HTERT RPE-1 (cell line): ENCODE results near the gene UQCC5.

Source experiments
- in situ Hi-C: fragments of 300-500 bp; cut with MboI; formaldehyde crosslinking; loops from 4 replicates; pipeline ENCODE4 v1.14.3; 2020; ENCODE audit warnings: low sequenced_read_pairs

Gene UQCC5, protein sequence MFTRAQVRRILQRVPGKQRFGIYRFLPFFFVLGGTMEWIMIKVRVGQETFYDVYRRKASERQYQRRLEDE

DNA sequence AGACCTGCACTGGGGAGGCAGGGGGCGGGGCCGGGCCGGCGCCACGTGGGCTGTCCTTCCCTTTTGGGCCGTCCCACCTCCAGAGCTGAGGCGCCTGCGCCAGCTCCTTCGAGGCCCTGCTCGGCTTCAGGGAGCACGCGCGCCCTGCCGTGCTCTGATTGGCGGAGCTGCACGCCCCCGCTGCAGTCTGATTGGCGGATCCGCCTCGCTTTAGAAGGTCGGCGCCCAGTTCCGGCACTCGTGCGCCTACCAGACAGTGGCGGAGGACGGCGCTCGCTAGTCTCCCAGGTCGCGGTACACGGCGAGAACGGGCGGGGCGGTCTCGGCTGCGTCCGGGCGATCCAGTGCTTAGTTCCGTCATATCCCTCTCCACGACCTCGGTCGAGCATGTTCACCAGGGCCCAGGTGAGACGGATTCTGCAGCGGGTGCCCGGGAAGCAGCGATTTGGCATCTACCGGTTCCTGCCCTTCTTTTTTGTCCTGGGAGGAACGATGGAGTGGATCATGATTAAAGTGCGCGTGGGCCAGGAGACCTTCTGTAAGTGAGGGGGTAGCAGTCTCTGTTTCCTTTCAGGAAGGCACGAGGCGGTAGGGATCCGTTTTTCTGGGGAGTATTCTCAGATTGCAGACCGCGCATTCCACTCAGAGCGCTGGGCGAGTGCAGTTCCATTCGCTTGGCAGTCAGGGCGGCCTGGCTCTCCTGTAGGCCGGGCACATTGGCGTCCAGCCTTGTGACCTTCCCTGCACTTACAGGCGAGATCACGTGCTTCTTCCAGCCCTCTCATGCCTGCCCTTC is at the start of gene UQCC5:
UQCC5 (plus strand) TSS at position 237 of the 796 bp plus-strand sequence; CDS start at position 388, 151 bp downstream.
- in situ Hi-C loops, result no loop called here

DNA sequence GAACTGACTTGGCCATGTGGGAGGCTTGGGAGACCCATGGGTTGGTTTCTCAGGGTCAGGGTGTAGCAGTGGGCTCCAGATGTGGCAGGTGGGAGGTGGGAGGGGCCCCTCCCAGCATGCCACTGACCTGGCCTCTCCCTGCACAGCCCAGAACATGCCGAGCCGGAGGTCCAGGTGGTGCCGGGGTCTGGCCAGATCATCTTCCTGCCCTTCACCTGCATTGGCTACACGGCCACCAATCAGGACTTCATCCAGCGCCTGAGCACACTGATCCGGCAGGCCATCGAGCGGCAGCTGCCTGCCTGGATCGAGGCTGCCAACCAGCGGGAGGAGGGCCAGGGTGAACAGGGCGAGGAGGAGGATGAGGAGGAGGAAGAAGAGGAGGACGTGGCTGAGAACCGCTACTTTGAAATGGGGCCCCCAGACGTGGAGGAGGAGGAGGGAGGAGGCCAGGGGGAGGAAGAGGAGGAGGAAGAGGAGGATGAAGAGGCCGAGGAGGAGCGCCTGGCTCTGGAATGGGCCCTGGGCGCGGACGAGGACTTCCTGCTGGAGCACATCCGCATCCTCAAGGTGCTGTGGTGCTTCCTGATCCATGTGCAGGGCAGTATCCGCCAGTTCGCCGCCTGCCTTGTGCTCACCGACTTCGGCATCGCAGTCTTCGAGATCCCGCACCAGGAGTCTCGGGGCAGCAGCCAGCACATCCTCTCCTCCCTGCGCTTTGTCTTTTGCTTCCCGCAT is 49.2 kb upstream of the UQCC5 start:
- in situ Hi-C loops, result no loop called here

DNA sequence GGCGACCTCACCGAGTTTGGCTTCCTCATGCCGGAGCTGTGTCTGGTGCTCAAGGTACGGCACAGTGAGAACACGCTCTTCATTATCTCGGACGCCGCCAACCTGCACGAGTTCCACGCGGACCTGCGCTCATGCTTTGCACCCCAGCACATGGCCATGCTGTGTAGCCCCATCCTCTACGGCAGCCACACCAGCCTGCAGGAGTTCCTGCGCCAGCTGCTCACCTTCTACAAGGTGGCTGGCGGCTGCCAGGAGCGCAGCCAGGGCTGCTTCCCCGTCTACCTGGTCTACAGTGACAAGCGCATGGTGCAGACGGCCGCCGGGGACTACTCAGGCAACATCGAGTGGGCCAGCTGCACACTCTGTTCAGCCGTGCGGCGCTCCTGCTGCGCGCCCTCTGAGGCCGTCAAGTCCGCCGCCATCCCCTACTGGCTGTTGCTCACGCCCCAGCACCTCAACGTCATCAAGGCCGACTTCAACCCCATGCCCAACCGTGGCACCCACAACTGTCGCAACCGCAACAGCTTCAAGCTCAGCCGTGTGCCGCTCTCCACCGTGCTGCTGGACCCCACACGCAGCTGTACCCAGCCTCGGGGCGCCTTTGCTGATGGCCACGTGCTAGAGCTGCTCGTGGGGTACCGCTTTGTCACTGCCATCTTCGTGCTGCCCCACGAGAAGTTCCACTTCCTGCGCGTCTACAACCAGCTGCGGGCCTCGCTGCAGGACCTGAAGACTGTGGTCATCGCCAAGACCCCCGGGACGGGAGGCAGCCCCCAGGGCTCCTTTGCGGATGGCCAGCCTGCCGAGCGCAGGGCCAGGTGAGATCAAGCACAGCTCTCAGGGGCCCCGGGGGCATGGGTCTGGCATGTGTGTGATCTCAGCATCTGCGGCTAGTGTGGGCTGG is 48.4 kb upstream of the UQCC5 start:
- in situ Hi-C loops, result no loop called here

DNA sequence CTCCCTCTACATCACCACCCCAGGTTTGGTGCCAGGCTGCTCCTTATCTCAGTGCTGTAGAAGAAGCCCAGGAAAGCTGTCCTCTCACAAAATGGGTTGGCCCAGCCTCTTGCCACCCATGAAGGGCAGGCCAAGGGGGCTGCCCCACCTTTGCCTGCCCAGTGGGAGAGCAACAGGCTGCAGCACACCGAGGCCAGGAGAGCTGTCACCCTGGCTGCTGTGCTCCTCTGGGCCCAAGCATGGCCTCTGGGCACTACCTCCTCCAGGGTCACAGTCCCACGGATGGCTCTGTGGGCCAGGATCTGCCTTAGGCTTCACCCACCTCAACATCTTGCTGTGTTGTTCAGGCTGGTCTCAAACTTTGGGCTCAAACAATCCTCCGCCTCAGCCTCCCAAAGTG is 47.7 kb upstream of the UQCC5 start:
- in situ Hi-C loops, result no loop called here

GRCh38 chr3:52489453-52489852 is 47.0 kb upstream of the UQCC5 start:
- in situ Hi-C loops, result no loop called here

GRCh38 chr3:52490035-52490938 is 46.1 kb upstream of the UQCC5 start:
- in situ Hi-C loops, result no loop called here

DNA sequence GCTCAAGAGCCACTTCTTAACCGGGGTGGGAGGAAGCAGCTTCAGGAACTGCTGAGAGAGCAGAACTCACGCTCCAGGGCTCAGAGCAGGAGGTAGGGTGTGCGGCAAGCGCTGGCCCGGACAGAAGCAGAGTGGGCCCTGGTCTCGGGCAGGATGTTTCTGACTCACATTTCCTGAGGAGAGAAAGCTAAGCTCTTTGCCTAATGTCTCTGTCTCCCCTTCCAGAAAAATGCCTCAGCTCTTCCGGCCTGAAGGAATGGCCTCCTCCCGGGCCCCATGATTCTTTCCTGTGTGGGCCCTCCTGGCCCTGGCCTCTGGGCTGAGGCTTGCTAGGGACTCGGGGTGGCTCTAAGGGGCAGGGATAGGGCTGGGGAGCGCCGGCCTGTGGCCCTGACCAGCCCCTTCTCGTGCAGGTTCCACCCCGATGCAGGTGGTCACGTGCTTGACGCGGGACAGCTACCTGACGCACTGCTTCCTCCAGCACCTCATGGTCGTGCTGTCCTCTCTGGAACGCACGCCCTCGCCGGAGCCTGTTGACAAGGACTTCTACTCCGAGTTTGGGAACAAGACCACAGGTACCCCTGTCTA is 45.4 kb upstream of the UQCC5 start:
- in situ Hi-C loops, result no loop called here

- in situ Hi-C loops, result no loop called here
Measured at GRCh38 chr3:52492059-52492458, 44.3 kb upstream of the UQCC5 start.

- in situ Hi-C loops, result no loop called here
Measured at GRCh38 chr3:52493232-52494017, 43.0 kb upstream of the UQCC5 start.

- in situ Hi-C loops, result no loop called here
Measured at GRCh38 chr3:52494445-52494844, 42.0 kb upstream of the UQCC5 start.

DNA sequence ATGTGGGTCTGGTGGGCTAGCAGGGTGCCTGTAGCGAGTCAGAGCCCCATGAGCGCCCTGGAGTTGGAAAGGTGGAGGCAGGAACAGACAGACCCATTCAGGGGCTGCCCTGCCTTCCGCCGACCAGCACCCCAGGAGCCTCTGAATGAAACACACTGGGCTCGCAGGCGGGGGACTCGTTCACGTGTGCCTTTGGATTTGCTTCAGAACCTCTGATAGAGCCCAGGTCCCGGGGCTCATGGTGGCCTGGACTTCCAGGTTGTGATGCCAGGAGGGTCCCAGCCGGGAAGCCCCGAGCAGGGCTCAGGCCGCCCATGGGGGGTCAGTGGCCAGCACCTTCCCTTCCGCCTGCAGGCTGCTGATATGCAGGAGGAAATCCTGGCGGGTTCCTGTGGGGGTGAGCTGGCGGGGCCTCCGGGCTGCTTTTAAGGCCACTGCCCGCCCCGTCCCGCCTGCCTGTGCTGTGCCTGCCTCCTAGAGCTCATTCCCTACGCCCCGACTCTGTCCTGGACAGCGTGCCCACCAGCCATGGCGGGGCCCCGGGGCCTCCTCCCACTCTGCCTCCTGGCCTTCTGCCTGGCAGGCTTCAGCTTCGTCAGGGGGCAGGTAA is 41.4 kb upstream of the UQCC5 start, which contains the start of gene STAB1:
STAB1 (plus strand) TSS at position 453 of the 610 bp plus-strand sequence; CDS start at position 529, 76 bp downstream.
- in situ Hi-C loops, result no loop called here

DNA sequence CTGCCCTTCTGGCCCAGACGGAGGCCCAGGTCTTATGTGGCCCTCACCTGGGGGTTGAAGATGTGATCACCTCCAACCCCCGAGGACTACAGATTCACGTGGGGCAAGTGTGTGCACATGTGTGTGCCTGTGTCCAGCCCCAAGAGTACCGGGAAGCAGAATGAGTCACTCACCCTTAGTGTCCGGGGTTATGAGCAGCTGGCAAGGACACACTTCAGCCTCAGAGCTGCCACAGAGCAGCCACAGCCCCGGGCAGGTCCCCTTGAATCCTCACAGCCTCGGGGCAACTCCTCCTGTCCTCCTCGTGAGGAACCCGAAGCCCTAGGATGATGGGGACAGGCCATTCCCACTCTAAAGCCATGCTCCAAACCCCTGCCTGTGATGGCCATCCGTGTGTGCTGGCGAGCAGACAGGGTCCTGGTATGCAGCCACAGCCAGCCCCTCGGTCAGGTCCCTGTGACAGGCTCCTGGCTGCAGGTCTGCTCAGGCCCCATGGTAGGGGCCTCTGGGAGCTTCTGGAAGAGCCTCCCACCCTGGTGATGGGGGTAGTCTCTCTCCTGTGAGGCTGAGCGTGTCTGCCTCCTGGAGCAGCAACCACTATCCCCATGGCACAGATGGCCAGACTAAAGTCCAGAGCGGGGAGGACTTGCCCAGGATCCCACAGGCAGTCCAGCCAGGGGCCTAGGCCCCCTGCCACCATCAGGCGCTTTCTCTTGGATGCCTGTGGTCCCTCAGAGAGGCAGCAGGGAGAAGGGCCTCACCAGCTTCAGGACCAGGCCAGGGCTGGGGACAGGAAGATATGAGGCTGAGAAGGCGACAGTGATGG is 40.4 kb upstream of the UQCC5 start:
- in situ Hi-C loops, result no loop called here

GRCh38 chr3:52498137-52499054 is 38.0 kb upstream of the UQCC5 start:
- in situ Hi-C loops, result no loop called here

DNA sequence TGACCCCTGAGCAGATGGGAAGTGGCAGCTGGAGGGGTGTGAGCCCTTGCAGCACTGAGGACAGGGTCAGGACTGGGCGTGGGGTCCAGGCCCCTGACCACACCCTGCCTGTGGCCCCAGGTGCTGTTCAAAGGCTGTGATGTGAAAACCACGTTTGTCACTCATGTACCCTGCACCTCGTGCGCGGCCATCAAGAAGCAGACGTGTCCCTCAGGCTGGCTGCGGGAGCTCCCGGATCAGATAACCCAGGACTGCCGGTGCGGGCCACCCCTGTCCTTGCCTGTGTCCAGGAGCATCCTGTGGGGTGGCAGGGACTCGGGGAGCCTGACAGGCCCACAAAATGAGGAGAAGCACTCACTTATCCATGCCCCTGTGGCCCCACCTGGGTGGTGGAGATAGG is 35.4 kb upstream of the UQCC5 start:
- in situ Hi-C loops, result no loop called here

DNA sequence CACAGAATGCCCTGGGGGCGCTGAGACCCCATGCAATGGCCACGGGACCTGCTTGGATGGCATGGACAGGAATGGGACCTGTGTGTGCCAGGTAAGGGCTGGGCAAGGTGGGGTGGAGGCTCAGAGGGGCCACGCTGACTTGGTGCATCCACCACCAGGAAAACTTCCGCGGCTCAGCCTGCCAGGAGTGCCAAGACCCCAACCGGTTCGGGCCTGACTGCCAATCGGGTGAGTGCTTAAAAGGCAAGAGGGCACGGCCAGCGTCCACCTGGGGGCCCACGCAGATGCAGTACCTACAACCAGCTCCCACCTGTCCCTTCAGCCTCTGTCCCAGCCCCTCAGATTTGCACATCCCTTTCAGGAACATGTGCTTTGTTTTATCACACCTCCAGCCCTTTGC is 34.4 kb upstream of the UQCC5 start:
- in situ Hi-C loops, result no loop called here

DNA sequence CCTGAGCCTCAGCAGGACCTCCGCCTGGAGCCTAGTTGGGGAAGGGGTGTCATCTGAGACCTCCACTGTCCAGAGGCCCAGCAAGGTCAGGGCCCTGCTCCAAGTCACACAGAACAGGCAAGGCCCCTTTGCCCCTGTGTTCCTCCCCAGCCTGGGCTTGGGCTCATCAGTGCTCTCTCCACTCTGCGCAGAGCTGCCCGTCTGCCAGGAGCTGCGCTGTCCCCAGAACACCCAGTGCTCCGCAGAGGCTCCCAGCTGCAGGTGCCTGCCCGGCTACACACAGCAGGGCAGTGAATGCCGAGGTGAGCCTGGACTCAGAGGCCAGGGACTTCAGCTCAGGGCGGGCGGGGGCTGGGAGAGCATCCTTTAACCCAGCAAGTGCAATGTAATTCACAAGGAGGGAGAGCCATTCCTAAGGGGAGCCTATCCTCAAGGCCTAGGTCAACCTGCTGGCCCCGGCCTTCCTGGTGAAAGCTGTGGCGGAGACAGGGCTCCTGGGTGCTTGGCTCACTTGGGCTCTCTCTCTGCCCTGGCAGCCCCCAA is 33.5 kb upstream of the UQCC5 start:
- in situ Hi-C loops, result no loop called here
